Stomach (tissue), 4 donors: ENCODE results near the gene STMN3.

Source experiments
- CTCF ChIP-seq, 7 experiments: fragments of 450-650 bp in 4 of 7; fragments of 200-600 bp in 3 of 7; sonication (generic) in 3 of 7; IDR thresholded peaks; one replicate each; pipeline ENCODE4 v1.5.1; 2016 to 2019; ENCODE audit warnings: antibody characterized with exemption in 7 of 7, control low read depth in 2 of 7, mild to moderate bottlenecking in 1 of 7
- POLR2A ChIP-seq, 4 donors: fragments of 450-650 bp; IDR thresholded peaks; one replicate each; pipeline ENCODE4 v1.6.1; 2016; ENCODE audit warnings: antibody characterized with exemption in 4 of 4, control low read depth in 2 of 4, mild to moderate bottlenecking in 1 of 4, moderate library complexity in 1 of 4
- POLR2AphosphoS5 ChIP-seq, 3 donors: sonication (generic); formaldehyde crosslinking; IDR thresholded peaks; one replicate each; pipeline ENCODE4 v1.6.1; 2016; ENCODE audit warnings: antibody characterized with exemption in 3 of 3

- no peak for TF ChIP-seq CTCF (IDR thresholded peaks at IDR 0.05)
- TF ChIP-seq POLR2AphosphoS5 (IDR thresholded peaks at IDR 0.05) = no peak
- no peak for TF ChIP-seq POLR2A (IDR thresholded peaks at IDR 0.05)
These were observed 34.8 kb downstream of the STMN3 start for GRCh38 chr20:63618291-63618980.
